ENCODE measurements around the gene MTF2. TPM values are rescaled to one million over a fixed set of nuclear protein-coding genes. Genes with fewer than 3 reads are reported as not detected.
"Not testable (repeated sequence)": the region's sequence is repeated elsewhere in the genome, so short reads cannot be mapped to it uniquely, and the experiment has no call there.

The MTF2 gene
- total RNA-seq, 6 experiments from 2014 or later: 12.5 to 17.1 (median 14.0) TPM

- no peak overlapping the region for H3K4me3 Mint-ChIP-seq
- no peaks in the 10 kb centered on the region; the same call in 1 of the 2 replicates for H3K27me3 Mint-ChIP-seq (ENCODE audit: insufficient read depth)
- H3K36me3 Mint-ChIP-seq (ENCODE audit: low read depth): peaks cover 53% of the 10 kb centered on the region
- peaks cover 32% of the 10 kb centered on the region for H3K9me3 Mint-ChIP-seq
- no peak overlapping the region for H3K27ac Mint-ChIP-seq
- DNase-seq: no peak
- TF ChIP-seq CTCF (IDR thresholded peaks at IDR 0.05): no peak
- H3K4me1 Mint-ChIP-seq (ENCODE audit: low read depth): peaks cover 6% of the 10 kb centered on the region
These were observed 85.7 kb downstream of the MTF2 start for GRCh38 chr1:93164816-93165215.

- H3K36me3 Mint-ChIP-seq (ENCODE audit: low read depth): peaks cover 55% of the 10 kb centered on the region
- DNase-seq; H3K27ac Mint-ChIP-seq; H3K4me3 Mint-ChIP-seq; H3K4me1 Mint-ChIP-seq (ENCODE audit: low read depth); H3K27me3 Mint-ChIP-seq (ENCODE audit: insufficient read depth): not testable (repeated sequence)
- H3K9me3 Mint-ChIP-seq: peaks cover 32% of the 10 kb centered on the region
These were observed 86.8 kb downstream of the MTF2 start for GRCh38 chr1:93165895-93166294.

- Mint-ChIP-seq H3K27ac (no peak overlapping the region), H3K4me1 (ENCODE audit: low read depth) (peaks cover 19% of the 10 kb centered on the region), H3K4me3 (no peak overlapping the region), H3K27me3 (ENCODE audit: insufficient read depth) (no peaks in the 10 kb centered on the region; the same call in 1 of the 2 replicates), H3K36me3 (ENCODE audit: low read depth) (peaks cover 53% of the 10 kb centered on the region), H3K9me3 (peaks cover 35% of the 10 kb centered on the region)
- no peak for TF ChIP-seq CTCF (IDR thresholded peaks at IDR 0.05)
- DNase-seq: no peak
These were observed 87.9 kb downstream of the MTF2 start for GRCh38 chr1:93167006-93167405.

- H3K27ac Mint-ChIP-seq; H3K27me3 Mint-ChIP-seq (ENCODE audit: insufficient read depth); H3K4me3 Mint-ChIP-seq; DNase-seq: not testable (repeated sequence)
- Mint-ChIP-seq H3K36me3 (ENCODE audit: low read depth) (peaks cover 63% of the 10 kb centered on the region), H3K9me3 (peaks cover 35% of the 10 kb centered on the region), H3K4me1 (ENCODE audit: low read depth) (peaks cover 36% of the 10 kb centered on the region)
These were observed 91.1 kb downstream of the MTF2 start for GRCh38 chr1:93170141-93170678.

GRCh38 chr1:93171549-93172034 is 92.5 kb downstream of the MTF2 start:
- Mint-ChIP-seq H3K4me1 (ENCODE audit: low read depth) (peaks cover 41% of the 10 kb centered on the region), H3K27me3 (ENCODE audit: insufficient read depth) (no peaks in the 10 kb centered on the region; the same call in 1 of the 2 replicates), H3K4me3 (peak overlapping the region; percentile 52), H3K9me3 (peaks cover 33% of the 10 kb centered on the region), H3K27ac (peak overlapping the region; percentile 36; the same call in 1 of the 2 replicates), H3K36me3 (ENCODE audit: low read depth) (peaks cover 58% of the 10 kb centered on the region)
- no peak for TF ChIP-seq CTCF (IDR thresholded peaks at IDR 0.05)
- no peak for DNase-seq

- no peak for TF ChIP-seq CTCF (IDR thresholded peaks at IDR 0.05)
- H3K27me3 Mint-ChIP-seq (ENCODE audit: insufficient read depth): no peaks in the 10 kb centered on the region
- H3K36me3 Mint-ChIP-seq (ENCODE audit: low read depth): peaks cover 46% of the 10 kb centered on the region
- peaks cover 46% of the 10 kb centered on the region for H3K4me1 Mint-ChIP-seq (ENCODE audit: low read depth)
- no peak overlapping the region for H3K27ac Mint-ChIP-seq
- no peak overlapping the region; the same call in 1 of the 2 replicates for H3K4me3 Mint-ChIP-seq
- peaks cover 21% of the 10 kb centered on the region for H3K9me3 Mint-ChIP-seq
- DNase-seq: no peak
These were observed 93.7 kb downstream of the MTF2 start for GRCh38 chr1:93172778-93173177.

GRCh38 chr1:93174638-93175037 is 95.6 kb downstream of the MTF2 start:
- Mint-ChIP-seq H3K36me3 (ENCODE audit: low read depth) (peaks cover 28% of the 10 kb centered on the region), H3K4me1 (ENCODE audit: low read depth) (peaks cover 52% of the 10 kb centered on the region)
- H3K27me3 Mint-ChIP-seq (ENCODE audit: insufficient read depth); DNase-seq; H3K9me3 Mint-ChIP-seq; H3K4me3 Mint-ChIP-seq; H3K27ac Mint-ChIP-seq: not testable (repeated sequence)
